Left renal cortex interstitium (tissue), 4 donors: Measurements from ENCODE around the gene SLC35G1. TPM values are rescaled to one million over a fixed set of nuclear protein-coding genes. Genes with fewer than 3 reads are reported as not detected.

ENCODE experiments used
- DNase-seq, 4 donors: peaks; one replicate each; pipeline ENCODE4 v3.0.0-alpha.2; 2013; ENCODE audit warnings: low read depth in 4 of 4, low spot score in 2 of 4, missing footprints in 1 of 4
- polyA plus RNA-seq, 4 donors: library from polyadenylated mRNA; unstranded; fragments of 120-200 nt; gene quantifications; one replicate each; pipeline ENCODE4 v1.2.1, GENCODE V29; 2013; ENCODE audit not compliant: insufficient read length in 4 of 4

Gene SLC35G1
- polyA plus RNA-seq, 4 donors: 6.9 to 9.0 (median 8.2) TPM

DNA sequence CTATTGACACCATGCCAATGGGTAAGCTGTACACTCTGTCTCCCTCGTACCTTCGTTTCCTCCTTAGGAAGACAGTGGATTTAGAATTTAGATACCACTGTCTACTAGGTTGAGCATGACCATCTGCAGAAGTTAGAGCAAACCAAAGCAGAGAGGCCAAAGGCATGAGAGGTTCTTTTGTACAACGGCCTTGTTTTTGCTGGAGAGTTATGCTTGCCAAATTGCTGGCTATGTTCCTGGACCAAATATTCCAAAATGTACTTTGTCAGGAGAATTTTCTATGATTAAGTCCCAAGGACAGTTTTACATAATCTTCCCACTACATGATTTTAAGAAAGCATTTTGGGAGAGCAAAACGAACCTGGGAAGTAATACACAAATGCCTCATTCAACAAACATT, 52.0 kb downstream of the SLC35G1 start:
- DNase-seq: no peak

DNA sequence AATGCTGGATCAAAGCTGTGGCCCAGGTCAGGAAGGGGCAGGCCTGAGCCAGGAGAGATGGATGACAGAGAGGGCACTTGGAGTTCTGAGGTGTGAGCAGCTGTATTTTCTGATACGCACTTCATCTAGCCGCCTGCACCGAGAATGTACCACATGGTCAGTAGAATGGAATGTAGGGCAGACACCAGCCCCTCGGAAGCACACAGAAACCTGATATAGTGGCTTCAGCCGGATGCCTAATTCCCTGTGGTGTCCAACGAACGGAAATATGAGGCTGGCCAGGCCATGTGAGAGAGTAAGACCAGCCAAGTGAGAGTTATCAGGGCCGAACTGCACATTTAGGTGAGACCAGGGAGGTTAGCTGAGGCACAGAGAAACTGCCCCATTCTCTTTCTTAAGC, 53.3 kb downstream of the SLC35G1 start:
- DNase-seq: peak; percentile 24 to 51 (median 34)

GRCh38 chr10:93947524-93947923, 53.7 kb downstream of the SLC35G1 start:
- no peak for DNase-seq

DNA sequence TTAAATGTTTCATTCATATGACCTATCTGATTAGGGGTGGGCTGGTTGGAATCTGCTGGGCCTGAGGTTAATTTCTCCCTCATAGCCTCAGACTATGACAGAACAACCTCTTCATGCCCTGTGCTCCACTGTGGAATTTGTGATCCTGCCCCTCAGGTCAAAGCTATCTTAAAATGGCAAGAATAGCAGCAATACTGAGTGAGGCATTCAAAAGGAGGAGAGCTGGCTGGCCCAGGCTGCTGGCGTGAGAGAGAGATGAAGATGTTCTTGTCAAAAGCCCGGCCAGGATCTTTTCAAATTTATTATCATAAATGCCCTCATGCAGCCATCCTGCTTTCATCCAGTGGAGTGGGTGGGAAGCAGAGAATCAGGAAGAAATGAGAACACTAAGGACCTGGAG, 58.1 kb downstream of the SLC35G1 start:
- DNase-seq: no peak

Other genes with a start within 250 kb of the SLC35G1 start
- 10 to 100 TPM; 23.7 to 54.0 (median 33.5) TPM for gene FRA10AC1, start 191.4 kb upstream of the SLC35G1 start, polyA plus RNA-seq
- 1 to 10 TPM; 4.9 to 7.0 (median 5.2) TPM for gene LGI1, start 136.0 kb upstream of the SLC35G1 start, polyA plus RNA-seq
- gene PLCE1, start 100.0 kb downstream of the SLC35G1 start, polyA plus RNA-seq: 10 to 100 TPM; 30.0 to 40.0 (median 34.8) TPM